Body of pancreas (tissue), 4 donors: ENCODE measurements around the gene CCDC141.

Source experiments
- CTCF ChIP-seq, 7 experiments: fragments of 450-650 bp in 4 of 7; fragments of 200-600 bp in 3 of 7; sonication (generic) in 3 of 7; IDR thresholded peaks; one replicate each; pipeline ENCODE4 v1.5.1; 2016 to 2019; ENCODE audit warnings: antibody characterized with exemption in 7 of 7
- POLR2A ChIP-seq, 3 donors: fragments of 450-650 bp; IDR thresholded peaks; one replicate each; pipeline ENCODE4 v1.6.1; 2016; ENCODE audit warnings: antibody characterized with exemption in 3 of 3, mild to moderate bottlenecking in 2 of 3

- TF ChIP-seq CTCF (IDR thresholded peaks at IDR 0.05) (no peak), POLR2A (IDR thresholded peaks at IDR 0.05) (no peak)
These were observed 32.1 kb downstream of the CCDC141 start for GRCh38 chr2:179017773-179018357.
